GM23338 (cell line): ENCODE data around the gene ACY1. TPM values are rescaled to one million over a fixed set of nuclear protein-coding genes. Genes with fewer than 3 reads are reported as not detected.
A peak's percentile ranks its signal among the peaks of the same experiment; 100 is the strongest.

Source experiments
- ATAC-seq: fragments of 200-7000 bp; cut with Tn5 transposase; 3 replicates; pipeline ENCODE4 v1.9.1; 2020
- DNase-seq: peaks from one replicate; pipeline ENCODE4 v3.0.0-alpha.2; 2015; ENCODE audit warnings: low spot score
- H2AFZ ChIP-seq: fragments of 200-600 bp; sonication (generic); 2 replicates; pipeline ENCODE4 v1.8.0; 2016; ENCODE audit warnings: antibody characterized with exemption, mild to moderate bottlenecking, moderate library complexity
- H3F3A ChIP-seq: fragments of 200-600 bp; sonication (generic); replicated peaks from 2 replicates; pipeline ENCODE4 v1.8.0; 2017; ENCODE audit warnings: antibody characterized with exemption, mixed run types, low read depth
- H3K27ac ChIP-seq: fragments of 200-600 bp; sonication (generic); 2 replicates; pipeline ENCODE4 v1.6.1; 2016; ENCODE audit warnings: low read depth
- H3K27me3 ChIP-seq: fragments of 200-600 bp; sonication (generic); 2 replicates; pipeline ENCODE4 v1.8.0; 2016; ENCODE audit warnings: mild to moderate bottlenecking, mixed run types, moderate library complexity; ENCODE audit not compliant: insufficient read depth
- H3K36me3 ChIP-seq: fragments of 200-600 bp; sonication (generic); 2 replicates; pipeline ENCODE4 v1.8.0; 2016; ENCODE audit warnings: mild to moderate bottlenecking; ENCODE audit not compliant: insufficient read depth
- H3K4me1 ChIP-seq: fragments of 200-600 bp; sonication (generic); 2 replicates; pipeline ENCODE4 v1.8.0; 2016; ENCODE audit warnings: mild to moderate bottlenecking, moderate library complexity; ENCODE audit not compliant: insufficient read depth
- H3K4me2 ChIP-seq: fragments of 200-600 bp; sonication (generic); 2 replicates; pipeline ENCODE4 v1.7.1; 2017; ENCODE audit warnings: mixed run types
- H3K4me3 ChIP-seq: fragments of 200-600 bp; sonication (generic); 2 replicates; pipeline ENCODE4 v1.6.1; 2016; ENCODE audit warnings: mixed run types
- H3K79me2 ChIP-seq: fragments of 200-600 bp; sonication (generic); replicated peaks from 2 replicates; pipeline ENCODE4 v1.8.0; 2017; ENCODE audit warnings: mild to moderate bottlenecking; ENCODE audit not compliant: insufficient read depth
- H3K9me2 ChIP-seq: fragments of 200-600 bp; sonication (generic); 2 replicates; pipeline ENCODE4 v1.8.0; 2017; ENCODE audit not compliant: insufficient read depth
- H4K20me1 ChIP-seq: fragments of 200-600 bp; sonication (generic); replicated peaks from 2 replicates; pipeline ENCODE4 v1.8.0; 2017; ENCODE audit warnings: mild to moderate bottlenecking; ENCODE audit not compliant: insufficient read depth
- H3K27ac Mint-ChIP-seq: 2 replicates; pipeline ENCODE4 v1.8.0; 2020; ENCODE audit warnings: inconsistent platforms, mild to moderate bottlenecking, moderate library complexity, mixed read lengths
- H3K27me3 Mint-ChIP-seq: 3 replicates; pipeline ENCODE4 v1.8.0; 2022; ENCODE audit warnings: low read depth, mild to moderate bottlenecking, moderate library complexity, mixed read lengths, inconsistent platforms; ENCODE audit not compliant: insufficient read depth, poor library complexity
- H3K36me3 Mint-ChIP-seq: 3 replicates; pipeline ENCODE4 v1.8.0; 2021; ENCODE audit warnings: low read depth, mild to moderate bottlenecking, inconsistent platforms, moderate library complexity, mixed read lengths
- H3K4me1 Mint-ChIP-seq: 3 replicates; pipeline ENCODE4 v1.8.0; 2020; ENCODE audit warnings: mild to moderate bottlenecking, inconsistent platforms, mixed read lengths
- H3K4me3 Mint-ChIP-seq: 3 replicates; pipeline ENCODE4 v1.8.0; 2021; ENCODE audit warnings: moderate library complexity, mild to moderate bottlenecking, inconsistent platforms, mixed read lengths
- H3K9me3 Mint-ChIP-seq: 3 replicates; pipeline ENCODE4 v1.8.0; 2020; ENCODE audit warnings: moderate library complexity, mild to moderate bottlenecking, inconsistent platforms, mixed read lengths
- CTCF ChIP-seq, 2 experiments: fragments of 200-600 bp in 1 of 2; sonication (generic) in 1 of 2; conservative IDR thresholded peaks; 2 replicates each; pipeline versions ENCODE4 v1.5.1 to v1.6.1; 2016 to 2017; ENCODE audit warnings: antibody characterized with exemption in 2 of 2, low read depth in 2 of 2, mild to moderate bottlenecking in 2 of 2, moderate library complexity in 1 of 2
- EZH2 ChIP-seq: fragments of 200-600 bp; sonication (generic); IDR thresholded peaks from one replicate; pipeline ENCODE4 v1.8.0; 2017; ENCODE audit warnings: antibody characterized with exemption, mild to moderate bottlenecking, low read depth; ENCODE audit not compliant: unreplicated experiment
- JUNB ChIP-seq: IDR thresholded peaks from one replicate; pipeline ENCODE4 v1.6.1; 2016; ENCODE audit warnings: antibody characterized with exemption; ENCODE audit not compliant: unreplicated experiment
- polyA plus RNA-seq: library from polyadenylated mRNA; unstranded; fragments of >200 nt; fragmentation: Nextera tagmentation; extraction: Ambion mirVana; gene quantifications from 2 replicates; pipeline ENCODE4 v1.2.1, GENCODE V29; 2016
- total RNA-seq: library from RNA; depleted of rRNA; stranded (reverse); fragments of >200 nt; shearing (Covaris generic); gene quantifications from 2 replicates; pipeline ENCODE4 v1.2.3, GENCODE V29; 2014

Gene ACY1
- total and polyA plus RNA-seq, 2 experiments from 2014 or later: 38.4 to 62.8 TPM

- peaks cover 46% of the 10 kb centered on the region for H3K27me3 ChIP-seq
- H3K27ac ChIP-seq: no peak overlapping the region
- H3K9me2 ChIP-seq: no peaks in the 10 kb centered on the region
- H2AFZ ChIP-seq: no peak overlapping the region
- H3K9me3 Mint-ChIP-seq: no peaks in the 10 kb centered on the region
- H3K4me1 Mint-ChIP-seq: peaks cover 9% of the 10 kb centered on the region; the same call in 2 of the 3 replicates
- ATAC-seq (no peak), DNase-seq (no peak)
- no peaks in the 10 kb centered on the region for H3K79me2 ChIP-seq
- H3K4me1 ChIP-seq: no peaks in the 10 kb centered on the region; the same call in 1 of the 2 replicates
- peaks cover 48% of the 10 kb centered on the region for H3K27me3 Mint-ChIP-seq
- no peak overlapping the region for H3K4me3 ChIP-seq
- H4K20me1 ChIP-seq: no peaks in the 10 kb centered on the region; the same call in 1 of the 2 replicates
- H3K36me3 ChIP-seq: no peaks in the 10 kb centered on the region
- H3K36me3 Mint-ChIP-seq: peaks cover 3% of the 10 kb centered on the region; the same call in 1 of the 3 replicates
- H3F3A ChIP-seq: 0 out of 2 replicates have a peak, but pooled peaks cover 5% of the 10 kb centered on the region
- TF ChIP-seq EZH2 (no peak), CTCF (conservative IDR thresholded peaks at IDR 0.05; ENCODE audit: low read depth in 2 of 2) (peak in 1 of 2 experiments; percentile 24; a peak in 1 of 4 replicates)
- no peak overlapping the region for H3K27ac Mint-ChIP-seq
- no peak overlapping the region for H3K4me2 ChIP-seq
- H3K4me3 Mint-ChIP-seq: no peak overlapping the region
Observed at GRCh38 chr3:51957520-51958205, 25.7 kb upstream of the ACY1 start.

GRCh38 chr3:51958603-51959521 is 24.5 kb upstream of the ACY1 start:
- H2AFZ ChIP-seq: no peak overlapping the region
- H3K4me1 Mint-ChIP-seq: peaks cover 10% of the 10 kb centered on the region; the same call in 2 of the 3 replicates
- ATAC-seq: no peak
- H3K4me3 ChIP-seq: no peak overlapping the region
- H3K27me3 ChIP-seq: peaks cover 34% of the 10 kb centered on the region
- H3K4me3 Mint-ChIP-seq: no peak overlapping the region
- peaks cover 42% of the 10 kb centered on the region for H3K27me3 Mint-ChIP-seq
- no peak overlapping the region for H3K27ac ChIP-seq
- no peak overlapping the region for H3K27ac Mint-ChIP-seq
- 0 out of 2 replicates have a peak, but pooled peaks cover 5% of the 10 kb centered on the region for H3F3A ChIP-seq
- TF ChIP-seq CTCF (conservative IDR thresholded peaks at IDR 0.05; ENCODE audit: low read depth in 2 of 2): 0 out of 4 replicates have a peak, but pooled peaks of 1 of the 2 experiments have one; percentile 5
- no peak for TF ChIP-seq JUNB
- H4K20me1 ChIP-seq: no peaks in the 10 kb centered on the region; the same call in 1 of the 2 replicates
- peaks cover 1% of the 10 kb centered on the region; the same call in 1 of the 2 replicates for H3K4me1 ChIP-seq
- no peak overlapping the region for H3K4me2 ChIP-seq
- H3K36me3 ChIP-seq: no peaks in the 10 kb centered on the region
- DNase-seq: no peak
- H3K79me2 ChIP-seq: no peaks in the 10 kb centered on the region
- no peaks in the 10 kb centered on the region for H3K9me2 ChIP-seq
- peaks cover 3% of the 10 kb centered on the region; the same call in 1 of the 3 replicates for H3K36me3 Mint-ChIP-seq
- no peaks in the 10 kb centered on the region for H3K9me3 Mint-ChIP-seq
